ENCODE data around the gene SPIN1.

The SPIN1 gene

DNA sequence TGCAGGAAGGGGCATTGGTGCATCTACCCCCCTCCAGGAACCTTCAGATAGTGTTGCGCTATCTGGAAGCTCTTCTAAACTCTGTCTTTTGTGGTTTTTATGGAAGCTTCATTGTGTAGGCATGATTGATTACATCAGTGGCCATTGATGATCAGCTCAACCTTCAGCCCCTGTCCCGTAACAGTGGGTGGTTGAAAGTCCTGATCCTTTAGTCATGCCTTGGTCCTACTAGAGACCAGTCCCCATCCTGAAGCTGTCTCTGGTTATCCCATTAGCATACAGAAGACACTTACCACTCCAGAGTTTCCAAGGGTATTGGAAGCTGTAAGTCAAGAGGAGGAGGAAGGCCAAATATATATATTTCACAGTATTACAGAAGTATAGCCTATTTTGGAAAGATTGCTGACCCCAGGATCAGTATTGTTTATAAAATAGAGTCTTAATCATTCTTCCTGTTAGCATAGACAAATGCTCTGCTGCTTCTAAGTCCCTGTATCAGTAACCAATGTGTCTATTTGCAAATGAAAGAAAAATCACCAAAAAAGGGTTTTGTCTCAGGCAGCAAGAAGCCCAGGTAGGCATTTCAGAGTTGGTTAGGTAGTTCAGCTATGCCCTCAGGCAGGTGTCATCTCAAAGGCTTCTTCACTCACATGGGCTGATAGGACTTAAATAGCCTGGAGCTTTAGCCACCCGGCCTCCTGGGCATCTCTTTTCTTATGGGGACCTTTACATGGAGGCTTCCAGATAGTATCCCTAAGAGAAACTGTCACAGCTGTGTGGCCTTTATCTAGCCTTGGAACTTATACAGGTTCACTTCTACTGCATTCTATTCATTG, 41.6 kb downstream of the SPIN1 start:
- ChIA-PET POLR2A (no interaction called here), CTCF (no interaction called here)
- peaks cover 9 to 34% (median 23%) of the 10 kb centered on the region in 4 experiments for H3K36me3 ChIP-seq (ENCODE audit: control insufficient read depth in 4 of 4, insufficient read depth in 4 of 4, low read length in 3 of 4)
- no peak overlapping the region for H3K4me3 ChIP-seq (ENCODE audit: control insufficient read depth in 1 of 7, extremely low read depth in 1 of 7, insufficient read depth in 4 of 7, low read depth in 2 of 7, low read length in 6 of 7)
- DNase-seq, result no peak
- 100% methylated on average over 2 of the region's 3 CpGs for WGBS (ENCODE audit: insufficient coverage)
- H3K4me1 ChIP-seq (ENCODE audit: control extremely low read depth in 1 of 4, control insufficient read depth in 4 of 4, insufficient read depth in 4 of 4, low read length in 3 of 4), result no peaks in the 10 kb centered on the region
- H3K9me3 ChIP-seq (ENCODE audit: control extremely low read depth in 1 of 5, control insufficient read depth in 4 of 5, insufficient read depth in 2 of 5, low read depth in 1 of 5, low read length in 4 of 5), result no peaks in the 10 kb centered on the region
- no peak overlapping the region for H3K27ac ChIP-seq (ENCODE audit: insufficient read depth in 1 of 2, low read depth in 1 of 2, low read length in 2 of 2, poor library complexity in 1 of 2, severe bottlenecking in 2 of 2)
- H3K27me3 ChIP-seq (replicated peaks in 2 of 5; ENCODE audit: control insufficient read depth in 4 of 5, insufficient read depth in 5 of 5, low read length in 4 of 5), result no peaks in the 10 kb centered on the region

DNA sequence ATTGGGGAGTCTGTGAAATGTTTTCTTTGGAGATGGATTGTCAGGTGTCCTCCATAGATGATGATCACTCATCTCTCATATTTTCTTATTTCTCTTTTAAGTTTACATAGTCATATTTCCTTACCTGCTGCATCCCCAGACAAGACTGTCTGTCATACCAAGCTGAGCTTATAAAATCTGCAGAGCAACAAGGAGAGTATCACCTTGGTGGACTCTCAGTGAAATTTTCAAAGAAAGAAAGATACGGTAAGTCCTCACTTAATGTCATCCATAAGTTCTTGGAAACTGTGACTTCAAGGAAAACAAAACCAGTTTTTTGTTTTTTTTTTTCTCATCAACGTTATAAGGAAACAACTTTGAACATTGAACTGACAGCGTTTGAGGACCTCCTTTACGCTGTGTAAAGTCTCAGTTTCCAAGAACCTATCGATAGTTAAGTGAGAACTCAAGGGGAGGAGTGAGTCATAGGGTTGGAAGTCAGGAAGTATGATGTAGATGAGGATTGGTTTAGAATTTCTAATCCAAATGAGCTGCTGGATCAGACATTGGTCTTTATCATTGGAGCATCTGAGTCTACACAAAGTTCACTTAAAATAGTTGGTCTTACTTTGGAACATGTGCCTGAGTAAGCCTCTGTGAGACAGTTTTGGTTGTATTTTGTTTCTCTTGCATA, 45.5 kb downstream of the SPIN1 start:
- no peak overlapping the region for H3K27ac ChIP-seq (ENCODE audit: insufficient read depth in 1 of 2, low read depth in 1 of 2, low read length in 2 of 2, poor library complexity in 1 of 2, severe bottlenecking in 2 of 2)
- 100% methylated on average over 5 of the region's 5 CpGs for WGBS (ENCODE audit: insufficient coverage)
- ChIA-PET CTCF (interaction anchor here (0.6 to 1.4 kb wide), 8 partner anchors 9 to 114 kb away, joined by 3 to 6 read pairs (median 4); no protein-coding TSS in a partner anchor), POLR2A (no interaction called here)
- no peaks in the 10 kb centered on the region for H3K27me3 ChIP-seq (replicated peaks in 2 of 5; ENCODE audit: control insufficient read depth in 4 of 5, insufficient read depth in 5 of 5, low read length in 4 of 5)
- H3K36me3 ChIP-seq (ENCODE audit: control insufficient read depth in 4 of 4, insufficient read depth in 4 of 4, low read length in 3 of 4), result peaks cover 13 to 36% (median 26%) of the 10 kb centered on the region in 4 experiments
- H3K4me3 ChIP-seq (ENCODE audit: control insufficient read depth in 1 of 7, extremely low read depth in 1 of 7, insufficient read depth in 4 of 7, low read depth in 2 of 7, low read length in 6 of 7), result no peak overlapping the region
- peaks cover 5 to 18% (median 8%) of the 10 kb centered on the region in 4 experiments for H3K4me1 ChIP-seq (ENCODE audit: control extremely low read depth in 1 of 4, control insufficient read depth in 4 of 4, insufficient read depth in 4 of 4, low read length in 3 of 4)
- no peaks in the 10 kb centered on the region for H3K9me3 ChIP-seq (ENCODE audit: control extremely low read depth in 1 of 5, control insufficient read depth in 4 of 5, insufficient read depth in 2 of 5, low read depth in 1 of 5, low read length in 4 of 5)
- DNase-seq, result no peak

DNA sequence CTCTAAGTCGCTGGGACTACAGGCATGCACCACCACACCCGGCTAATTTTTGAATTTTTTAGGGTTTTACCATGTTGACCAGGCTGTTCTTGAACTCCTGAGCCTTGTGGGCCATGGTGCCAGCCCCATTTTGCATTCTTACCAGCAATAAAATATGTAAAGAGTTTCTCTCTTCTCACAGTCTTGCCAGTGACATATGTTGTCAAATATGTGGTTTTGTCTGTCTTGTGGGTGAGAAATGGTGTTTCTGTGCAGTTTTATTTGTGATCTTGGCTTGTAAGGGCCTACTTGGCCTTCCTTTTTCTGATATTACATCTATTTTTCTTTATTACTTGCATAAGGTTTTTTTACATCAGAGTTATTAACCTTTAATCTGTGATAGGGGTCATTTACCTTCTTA, 47.1 kb downstream of the SPIN1 start:
- Histone ChIP-seq H3K27ac (ENCODE audit: insufficient read depth in 1 of 2, low read depth in 1 of 2, low read length in 2 of 2, poor library complexity in 1 of 2, severe bottlenecking in 2 of 2) (no peak overlapping the region), H3K4me1 (ENCODE audit: control extremely low read depth in 1 of 4, control insufficient read depth in 4 of 4, insufficient read depth in 4 of 4, low read length in 3 of 4) (peaks cover 9 to 29% (median 13%) of the 10 kb centered on the region in 4 experiments), H3K27me3 (replicated peaks in 2 of 5; ENCODE audit: control insufficient read depth in 4 of 5, insufficient read depth in 5 of 5, low read length in 4 of 5) (no peaks in the 10 kb centered on the region), H3K36me3 (ENCODE audit: control insufficient read depth in 4 of 4, insufficient read depth in 4 of 4, low read length in 3 of 4) (peaks cover 7 to 29% (median 19%) of the 10 kb centered on the region in 4 experiments), H3K9me3 (ENCODE audit: control extremely low read depth in 1 of 5, control insufficient read depth in 4 of 5, insufficient read depth in 2 of 5, low read depth in 1 of 5, low read length in 4 of 5) (no peaks in the 10 kb centered on the region), H3K4me3 (ENCODE audit: control insufficient read depth in 1 of 7, extremely low read depth in 1 of 7, insufficient read depth in 4 of 7, low read depth in 2 of 7, low read length in 6 of 7) (no peak overlapping the region)
- ChIA-PET CTCF (interaction anchor here (1.3 to 1.4 kb wide), 2 partner anchors 24 to 34 kb away, joined by 4 to 6 read pairs; no protein-coding TSS in a partner anchor), POLR2A (no interaction called here)
- WGBS (ENCODE audit: insufficient coverage), result 95% methylated on average over 2 of the region's 2 CpGs
- peak in 2 of 3 donors; percentile 30 to 42 for DNase-seq

DNA sequence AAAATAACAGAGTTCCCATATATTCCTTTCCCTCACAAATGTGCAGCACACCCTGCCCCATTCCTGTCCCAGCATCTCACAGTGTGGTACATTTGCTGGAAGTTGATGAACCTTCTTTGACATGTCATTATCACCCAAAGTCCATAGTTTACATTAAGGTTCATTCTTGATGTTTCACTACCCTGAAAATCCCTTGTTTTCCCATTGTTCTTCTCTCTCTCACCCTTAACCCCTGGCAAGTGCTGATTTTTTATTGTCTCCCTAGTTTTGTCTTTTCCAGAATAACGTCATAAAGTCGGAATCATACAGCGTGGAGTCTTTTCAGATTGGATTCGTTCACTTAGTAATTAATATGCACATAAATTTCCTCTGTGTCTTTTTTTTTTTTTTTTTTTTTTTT, 48.1 kb downstream of the SPIN1 start:
- H3K27me3 ChIP-seq (replicated peaks in 2 of 5; ENCODE audit: control insufficient read depth in 4 of 5, insufficient read depth in 5 of 5, low read length in 4 of 5), result no peaks in the 10 kb centered on the region
- H3K4me3 ChIP-seq (ENCODE audit: control insufficient read depth in 1 of 7, extremely low read depth in 1 of 7, insufficient read depth in 4 of 7, low read depth in 2 of 7, low read length in 6 of 7), result no peak overlapping the region
- no peak for DNase-seq
- no peaks in the 10 kb centered on the region for H3K9me3 ChIP-seq (ENCODE audit: control extremely low read depth in 1 of 5, control insufficient read depth in 4 of 5, insufficient read depth in 2 of 5, low read depth in 1 of 5, low read length in 4 of 5)
- ChIA-PET CTCF (no interaction called here), POLR2A (no interaction called here)
- no peak overlapping the region for H3K27ac ChIP-seq (ENCODE audit: insufficient read depth in 1 of 2, low read depth in 1 of 2, low read length in 2 of 2, poor library complexity in 1 of 2, severe bottlenecking in 2 of 2)
- H3K36me3 ChIP-seq (ENCODE audit: control insufficient read depth in 4 of 4, insufficient read depth in 4 of 4, low read length in 3 of 4), result peaks cover 10 to 29% (median 18%) of the 10 kb centered on the region in 4 experiments
- H3K4me1 ChIP-seq (ENCODE audit: control extremely low read depth in 1 of 4, control insufficient read depth in 4 of 4, insufficient read depth in 4 of 4, low read length in 3 of 4), result peaks cover 9 to 29% (median 15%) of the 10 kb centered on the region in 4 experiments
- 97% methylated on average over 3 of the region's 4 CpGs for WGBS (ENCODE audit: insufficient coverage)

DNA sequence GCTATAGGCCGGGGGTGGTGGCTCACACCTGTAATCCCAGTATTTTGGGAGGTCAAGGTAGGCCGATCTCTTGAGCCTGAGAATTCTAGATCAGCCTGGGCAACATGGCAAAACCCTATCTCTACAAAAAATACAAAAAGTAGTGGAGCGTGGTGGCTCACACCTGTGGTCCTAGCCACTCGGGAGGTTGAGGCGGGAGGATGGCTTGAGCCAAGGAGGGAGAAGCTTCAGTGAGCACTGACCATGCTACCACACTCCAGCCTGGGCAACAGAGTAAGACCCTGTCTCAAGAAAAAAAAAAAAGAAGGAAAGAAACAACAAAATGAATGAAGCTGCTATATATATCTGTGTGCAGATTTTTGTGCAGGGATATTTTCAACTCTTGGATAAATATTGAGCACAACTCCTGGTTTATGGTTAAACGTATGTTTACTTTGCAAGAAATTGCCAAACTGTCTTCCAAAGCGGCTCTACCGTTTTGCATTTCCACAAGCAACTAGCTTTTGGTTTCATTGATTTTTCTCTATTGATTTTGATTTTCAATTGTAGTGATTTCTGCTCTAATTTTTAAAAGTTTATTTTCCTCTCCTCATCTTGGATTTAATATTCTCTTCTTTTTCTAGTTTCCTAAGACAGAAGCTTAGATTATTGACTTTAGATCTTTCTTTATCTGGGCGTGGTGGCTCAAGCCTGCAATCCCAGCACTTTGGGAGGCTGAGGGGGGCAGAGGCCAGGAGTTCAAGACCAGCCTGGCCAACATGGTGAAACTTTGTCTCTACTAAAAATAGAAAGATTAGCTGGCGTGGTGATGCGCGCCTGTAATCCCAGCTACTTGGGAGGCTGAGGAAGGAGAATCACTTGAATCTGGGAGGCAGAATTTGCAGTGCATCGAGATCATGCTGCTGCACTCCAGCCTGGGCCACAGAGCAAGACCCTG, 49.2 kb downstream of the SPIN1 start:
- CTCF ChIA-PET, result no interaction called here
- Histone ChIP-seq H3K4me1 (ENCODE audit: control extremely low read depth in 1 of 4, control insufficient read depth in 4 of 4, insufficient read depth in 4 of 4, low read length in 3 of 4) (peaks cover 9 to 33% (median 19%) of the 10 kb centered on the region in 4 experiments), H3K36me3 (ENCODE audit: control insufficient read depth in 4 of 4, insufficient read depth in 4 of 4, low read length in 3 of 4) (peaks cover 11 to 25% (median 16%) of the 10 kb centered on the region in 4 experiments), H3K9me3 (ENCODE audit: control extremely low read depth in 1 of 5, control insufficient read depth in 4 of 5, insufficient read depth in 2 of 5, low read depth in 1 of 5, low read length in 4 of 5) (no peaks in the 10 kb centered on the region), H3K4me3 (ENCODE audit: control insufficient read depth in 1 of 7, extremely low read depth in 1 of 7, insufficient read depth in 4 of 7, low read depth in 2 of 7, low read length in 6 of 7) (no peak overlapping the region), H3K27me3 (replicated peaks in 2 of 5; ENCODE audit: control insufficient read depth in 4 of 5, insufficient read depth in 5 of 5, low read length in 4 of 5) (no peaks in the 10 kb centered on the region), H3K27ac (ENCODE audit: insufficient read depth in 1 of 2, low read depth in 1 of 2, low read length in 2 of 2, poor library complexity in 1 of 2, severe bottlenecking in 2 of 2) (no peak overlapping the region)
- no peak for DNase-seq
- 100% methylated on average over 6 of the region's 13 CpGs for WGBS (ENCODE audit: insufficient coverage)
- POLR2A ChIA-PET, result interaction anchor here (0.6 kb wide), 1 partner anchor 33 kb away, joined by 3 read pairs; no protein-coding TSS in a partner anchor

DNA sequence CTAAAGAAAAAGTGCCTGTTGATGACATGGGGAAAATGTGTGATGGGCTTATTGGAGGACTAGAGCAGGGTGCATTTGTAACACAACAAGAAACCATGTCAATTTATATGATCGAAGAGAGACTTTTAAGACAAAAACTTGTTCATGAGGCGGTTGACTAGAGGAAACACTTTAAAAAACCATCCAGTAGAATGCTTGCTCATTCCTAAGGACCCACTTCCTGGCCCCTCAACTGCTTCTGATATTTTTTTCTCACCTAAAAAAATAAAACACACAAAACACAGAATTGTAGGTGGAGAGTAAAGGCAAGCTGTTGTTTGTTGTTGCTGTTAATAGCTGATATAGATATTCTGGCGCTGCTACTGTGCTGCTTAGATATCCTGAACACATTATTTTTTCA, 50.6 kb downstream of the SPIN1 start:
- H3K27me3 ChIP-seq (replicated peaks in 2 of 5; ENCODE audit: control insufficient read depth in 4 of 5, insufficient read depth in 5 of 5, low read length in 4 of 5), result no peaks in the 10 kb centered on the region
- 20% methylated on average over 1 of the region's 3 CpGs for WGBS (ENCODE audit: insufficient coverage)
- H3K27ac ChIP-seq (ENCODE audit: insufficient read depth in 1 of 2, low read depth in 1 of 2, low read length in 2 of 2, poor library complexity in 1 of 2, severe bottlenecking in 2 of 2), result peak overlapping the region; percentile 56 to 72
- CTCF ChIA-PET, result interaction anchor here (1.2 kb wide), 1 partner anchor 36 kb away, joined by 3 read pairs; no protein-coding TSS in a partner anchor
- peak overlapping the region in 3 of 7 experiments; percentile 25 to 43 (median 36) for H3K4me3 ChIP-seq (ENCODE audit: control insufficient read depth in 1 of 7, extremely low read depth in 1 of 7, insufficient read depth in 4 of 7, low read depth in 2 of 7, low read length in 6 of 7)
- H3K9me3 ChIP-seq (ENCODE audit: control extremely low read depth in 1 of 5, control insufficient read depth in 4 of 5, insufficient read depth in 2 of 5, low read depth in 1 of 5, low read length in 4 of 5), result no peaks in the 10 kb centered on the region
- peak; percentile 10 to 57 (median 40) for DNase-seq
- POLR2A ChIA-PET, result no interaction called here
- H3K36me3 ChIP-seq (ENCODE audit: control insufficient read depth in 4 of 4, insufficient read depth in 4 of 4, low read length in 3 of 4), result peaks cover 4 to 18% (median 6%) of the 10 kb centered on the region in 4 experiments
- peaks cover 9 to 37% (median 19%) of the 10 kb centered on the region in 4 experiments for H3K4me1 ChIP-seq (ENCODE audit: control extremely low read depth in 1 of 4, control insufficient read depth in 4 of 4, insufficient read depth in 4 of 4, low read length in 3 of 4)
